ENCODE measurements around the gene VWF.

DNA sequence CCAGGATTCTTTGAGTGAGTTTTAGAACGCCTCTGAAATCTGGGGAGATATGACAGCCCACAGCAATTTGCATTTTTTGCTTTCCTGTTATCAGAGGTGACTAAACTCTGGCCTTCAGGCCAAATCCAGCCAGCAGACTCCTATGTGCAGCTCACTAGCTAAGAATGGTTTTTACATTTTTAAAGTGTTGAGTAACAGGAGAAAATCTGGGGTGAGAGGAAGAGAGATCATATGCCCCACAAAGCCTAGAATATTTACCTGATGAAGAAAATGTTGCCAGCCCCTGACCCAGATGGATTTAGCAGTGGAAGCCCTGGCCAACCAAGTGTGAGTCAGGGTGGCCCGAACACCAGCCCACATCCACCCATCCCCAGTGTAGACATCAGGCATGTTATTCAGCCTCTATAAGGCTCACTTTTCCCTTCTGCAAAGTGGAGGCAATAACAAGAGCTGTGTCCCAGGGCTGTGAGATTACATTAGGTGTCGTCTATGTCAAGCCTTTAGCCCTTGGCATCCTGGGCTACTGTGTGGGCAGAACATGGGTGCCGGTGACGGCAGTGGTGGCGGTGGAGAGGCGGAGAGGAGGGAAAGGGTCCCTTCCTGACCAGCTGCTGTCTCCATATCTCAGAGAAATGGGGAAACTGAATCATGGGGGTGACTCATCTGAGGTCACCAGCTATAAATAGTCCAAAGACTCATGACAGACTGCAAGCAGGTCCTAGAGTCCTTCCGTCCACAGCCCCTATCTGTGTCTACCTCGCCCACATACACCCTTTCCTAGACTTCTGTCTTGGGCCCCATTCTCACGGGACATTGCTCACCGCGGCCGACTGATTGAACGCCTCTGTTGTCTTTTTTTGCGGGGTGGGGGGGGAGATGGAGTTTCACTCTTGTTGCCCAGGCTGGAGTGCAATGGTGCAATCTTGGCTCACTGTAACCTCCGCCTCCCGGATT lies 43.1 kb upstream of the VWF start:
- TF ChIP-seq, protein P1, sequence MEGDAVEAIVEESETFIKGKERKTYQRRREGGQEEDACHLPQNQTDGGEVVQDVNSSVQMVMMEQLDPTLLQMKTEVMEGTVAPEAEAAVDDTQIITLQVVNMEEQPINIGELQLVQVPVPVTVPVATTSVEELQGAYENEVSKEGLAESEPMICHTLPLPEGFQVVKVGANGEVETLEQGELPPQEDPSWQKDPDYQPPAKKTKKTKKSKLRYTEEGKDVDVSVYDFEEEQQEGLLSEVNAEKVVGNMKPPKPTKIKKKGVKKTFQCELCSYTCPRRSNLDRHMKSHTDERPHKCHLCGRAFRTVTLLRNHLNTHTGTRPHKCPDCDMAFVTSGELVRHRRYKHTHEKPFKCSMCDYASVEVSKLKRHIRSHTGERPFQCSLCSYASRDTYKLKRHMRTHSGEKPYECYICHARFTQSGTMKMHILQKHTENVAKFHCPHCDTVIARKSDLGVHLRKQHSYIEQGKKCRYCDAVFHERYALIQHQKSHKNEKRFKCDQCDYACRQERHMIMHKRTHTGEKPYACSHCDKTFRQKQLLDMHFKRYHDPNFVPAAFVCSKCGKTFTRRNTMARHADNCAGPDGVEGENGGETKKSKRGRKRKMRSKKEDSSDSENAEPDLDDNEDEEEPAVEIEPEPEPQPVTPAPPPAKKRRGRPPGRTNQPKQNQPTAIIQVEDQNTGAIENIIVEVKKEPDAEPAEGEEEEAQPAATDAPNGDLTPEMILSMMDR (IDR thresholded peaks at IDR 0.05) = no peak
- no peak for TF ChIP-seq POLR2A (IDR thresholded peaks at IDR 0.05; ENCODE audit: low read depth)
- no peak for TF ChIP-seq EP300 (IDR thresholded peaks at IDR 0.05)
